ENCODE data around the gene PLEKHA6.

Gene PLEKHA6

DNA sequence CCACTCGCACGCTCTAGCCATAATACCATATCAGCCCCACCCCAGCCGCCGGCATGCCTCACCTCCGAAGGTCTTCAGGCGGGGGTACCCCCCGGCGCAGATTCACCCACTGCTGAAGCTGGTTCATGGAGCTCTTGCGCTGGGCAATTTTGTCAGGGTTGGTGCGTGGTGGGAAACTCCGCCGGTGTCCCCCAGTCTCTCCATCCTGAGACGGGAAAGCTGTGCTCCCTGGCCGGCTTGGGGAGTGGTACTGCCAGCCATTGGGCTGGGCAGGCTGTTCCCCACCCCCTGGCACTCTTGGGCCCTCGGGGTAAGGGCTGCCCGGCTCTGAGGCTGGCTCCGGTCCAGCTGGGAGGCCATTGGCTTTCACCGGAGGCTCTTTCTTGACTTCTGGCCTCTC, 100.5 kb downstream of the PLEKHA6 start:
- TF ChIP-seq, protein P1, sequence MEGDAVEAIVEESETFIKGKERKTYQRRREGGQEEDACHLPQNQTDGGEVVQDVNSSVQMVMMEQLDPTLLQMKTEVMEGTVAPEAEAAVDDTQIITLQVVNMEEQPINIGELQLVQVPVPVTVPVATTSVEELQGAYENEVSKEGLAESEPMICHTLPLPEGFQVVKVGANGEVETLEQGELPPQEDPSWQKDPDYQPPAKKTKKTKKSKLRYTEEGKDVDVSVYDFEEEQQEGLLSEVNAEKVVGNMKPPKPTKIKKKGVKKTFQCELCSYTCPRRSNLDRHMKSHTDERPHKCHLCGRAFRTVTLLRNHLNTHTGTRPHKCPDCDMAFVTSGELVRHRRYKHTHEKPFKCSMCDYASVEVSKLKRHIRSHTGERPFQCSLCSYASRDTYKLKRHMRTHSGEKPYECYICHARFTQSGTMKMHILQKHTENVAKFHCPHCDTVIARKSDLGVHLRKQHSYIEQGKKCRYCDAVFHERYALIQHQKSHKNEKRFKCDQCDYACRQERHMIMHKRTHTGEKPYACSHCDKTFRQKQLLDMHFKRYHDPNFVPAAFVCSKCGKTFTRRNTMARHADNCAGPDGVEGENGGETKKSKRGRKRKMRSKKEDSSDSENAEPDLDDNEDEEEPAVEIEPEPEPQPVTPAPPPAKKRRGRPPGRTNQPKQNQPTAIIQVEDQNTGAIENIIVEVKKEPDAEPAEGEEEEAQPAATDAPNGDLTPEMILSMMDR (conservative IDR thresholded peaks at IDR 0.05) = no peak
- TF ChIP-seq ZFX (IDR thresholded peaks at IDR 0.05) = no peak
- H3K27ac ChIP-seq = no peak overlapping the region

DNA sequence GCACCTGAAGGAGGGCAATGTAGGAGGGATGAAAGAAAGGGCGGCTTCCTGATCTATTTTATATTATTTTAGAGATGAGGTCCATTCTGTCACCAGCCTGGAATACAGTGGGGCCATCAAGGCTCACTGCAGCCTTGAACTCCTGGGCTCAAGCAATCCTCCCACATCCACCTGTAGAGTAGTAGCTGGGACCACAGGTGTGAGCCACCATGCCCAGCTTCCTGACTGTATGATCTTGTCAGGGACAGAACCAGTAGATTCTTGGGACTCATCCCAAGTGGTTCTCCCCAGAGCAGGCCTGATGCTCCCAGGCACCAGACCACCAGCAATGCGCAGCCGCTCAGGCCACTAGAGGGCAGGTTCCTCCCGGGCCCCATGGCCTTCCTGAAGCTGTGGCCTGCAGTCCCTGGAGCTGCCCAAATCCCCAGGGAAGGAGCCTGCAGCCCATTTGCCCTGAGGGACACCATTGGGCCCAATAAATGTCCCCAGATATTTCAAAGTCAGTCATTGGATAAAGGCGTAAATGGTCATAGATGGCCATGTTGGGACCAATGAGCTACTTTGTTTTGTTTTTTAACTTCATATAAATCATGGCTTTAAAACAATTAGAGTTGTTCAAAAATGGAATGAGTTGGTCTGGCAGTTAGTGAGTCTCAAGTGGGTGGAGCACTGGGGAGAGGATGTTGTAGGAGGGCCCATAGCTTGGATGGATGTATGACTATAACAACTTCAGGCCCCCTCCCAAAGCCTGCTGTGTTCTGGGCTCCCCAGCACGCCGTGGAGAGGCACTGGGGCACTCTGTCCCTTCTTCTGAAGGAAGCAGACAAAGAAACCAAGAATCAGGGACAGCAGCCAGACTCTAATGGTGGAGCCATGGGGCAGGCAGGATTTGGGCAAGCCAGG, 101.3 kb downstream of the PLEKHA6 start:
- no peak for TF ChIP-seq ZFX (IDR thresholded peaks at IDR 0.05)
- TF ChIP-seq, protein P1 (conservative IDR thresholded peaks at IDR 0.05) = peak; percentile 83
- H3K27ac ChIP-seq = no peak overlapping the region

DNA sequence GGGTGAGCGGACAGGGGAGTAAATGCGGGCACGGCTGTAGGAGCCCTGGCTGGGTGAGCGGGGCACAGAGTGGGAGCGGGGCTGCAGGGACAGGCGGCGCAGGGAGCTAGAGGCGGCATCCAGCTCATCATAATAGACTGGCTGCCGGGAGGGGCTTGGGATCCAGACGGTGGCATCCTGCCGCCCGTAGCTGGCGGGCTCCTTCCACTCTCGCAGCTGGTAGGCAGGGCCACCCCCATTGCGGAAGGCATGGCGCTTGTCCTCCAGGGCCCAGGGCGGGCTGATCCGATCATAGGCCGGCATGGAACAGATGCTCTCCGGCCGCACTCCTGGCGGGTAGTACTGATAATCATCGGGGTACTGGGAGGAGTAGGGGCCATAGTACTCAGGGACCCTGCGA, 102.3 kb downstream of the PLEKHA6 start:
- no peak overlapping the region for H3K27ac ChIP-seq
- no peak for TF ChIP-seq ZFX (IDR thresholded peaks at IDR 0.05)
- TF ChIP-seq, protein P1 (conservative IDR thresholded peaks at IDR 0.05) = no peak

DNA sequence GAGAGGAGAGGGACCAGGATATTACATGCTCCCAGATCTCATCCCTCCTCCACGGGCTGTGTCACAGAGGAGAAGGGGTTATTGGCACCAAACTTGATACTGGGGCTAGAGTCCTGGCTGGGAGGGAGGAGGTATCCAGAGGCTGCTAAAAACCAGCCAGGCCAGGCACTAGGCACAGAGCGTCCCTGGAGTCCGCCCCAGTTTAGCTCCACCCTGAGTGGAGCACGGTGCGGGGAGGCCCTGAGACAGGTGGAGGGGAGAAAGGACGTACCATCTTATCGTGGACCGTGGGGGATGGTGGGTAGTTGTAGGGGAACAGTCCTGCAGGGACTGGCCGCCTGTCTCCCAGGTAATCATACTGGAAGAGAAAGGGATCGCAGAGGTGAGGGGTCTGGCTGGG, 103.2 kb downstream of the PLEKHA6 start:
- H3K27ac ChIP-seq = peak overlapping the region; percentile 61
- no peak for TF ChIP-seq ZFX (IDR thresholded peaks at IDR 0.05)
- TF ChIP-seq, protein P1 (conservative IDR thresholded peaks at IDR 0.05) = no peak

DNA sequence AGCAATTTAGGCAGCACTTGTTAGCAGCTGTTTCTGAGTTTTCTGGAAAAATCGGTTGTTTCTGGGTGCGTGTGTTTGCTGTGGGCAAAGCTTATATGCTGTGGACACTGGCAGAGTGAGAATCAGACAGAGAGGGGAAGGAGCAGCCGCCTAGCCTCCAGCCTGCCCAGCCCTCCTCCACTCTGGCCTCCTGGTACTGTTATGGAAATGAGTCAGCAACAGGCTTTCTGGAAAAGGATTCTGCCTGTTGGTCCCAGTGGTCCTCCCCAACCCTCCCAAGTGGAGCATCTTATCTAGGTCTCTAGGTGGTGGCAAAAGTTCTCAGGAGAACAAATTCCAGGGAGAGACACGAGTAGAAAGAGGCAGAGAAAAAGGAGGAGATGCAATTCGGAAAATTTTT, 103.8 kb downstream of the PLEKHA6 start:
- H3K27ac ChIP-seq = peak overlapping the region; percentile 61
- TF ChIP-seq ZFX (IDR thresholded peaks at IDR 0.05) = no peak
- TF ChIP-seq, protein P1 (conservative IDR thresholded peaks at IDR 0.05) = no peak

DNA sequence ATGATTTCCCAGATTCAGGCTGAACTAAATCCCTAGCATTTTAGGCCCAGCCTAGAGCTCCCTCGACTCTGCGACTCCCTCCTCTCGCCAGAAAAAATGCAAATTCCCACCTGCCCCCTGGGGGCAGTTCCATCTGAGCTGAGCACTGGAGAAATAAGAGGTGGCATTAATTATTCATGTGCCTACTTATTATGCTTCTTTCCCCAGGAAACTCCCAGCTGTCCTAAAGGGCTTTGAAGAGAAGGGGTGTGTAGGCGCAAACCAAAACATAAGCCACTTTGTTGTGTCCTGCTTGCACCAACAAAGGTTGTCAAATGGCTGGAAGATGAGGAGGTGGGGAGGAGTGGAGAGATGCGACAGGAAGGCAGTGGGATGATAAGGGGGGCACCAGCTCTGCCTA, 104.5 kb downstream of the PLEKHA6 start:
- H3K27ac ChIP-seq = peak overlapping the region; percentile 61
- no peak for TF ChIP-seq ZFX (IDR thresholded peaks at IDR 0.05)
- TF ChIP-seq, protein P1 (conservative IDR thresholded peaks at IDR 0.05) = no peak

DNA sequence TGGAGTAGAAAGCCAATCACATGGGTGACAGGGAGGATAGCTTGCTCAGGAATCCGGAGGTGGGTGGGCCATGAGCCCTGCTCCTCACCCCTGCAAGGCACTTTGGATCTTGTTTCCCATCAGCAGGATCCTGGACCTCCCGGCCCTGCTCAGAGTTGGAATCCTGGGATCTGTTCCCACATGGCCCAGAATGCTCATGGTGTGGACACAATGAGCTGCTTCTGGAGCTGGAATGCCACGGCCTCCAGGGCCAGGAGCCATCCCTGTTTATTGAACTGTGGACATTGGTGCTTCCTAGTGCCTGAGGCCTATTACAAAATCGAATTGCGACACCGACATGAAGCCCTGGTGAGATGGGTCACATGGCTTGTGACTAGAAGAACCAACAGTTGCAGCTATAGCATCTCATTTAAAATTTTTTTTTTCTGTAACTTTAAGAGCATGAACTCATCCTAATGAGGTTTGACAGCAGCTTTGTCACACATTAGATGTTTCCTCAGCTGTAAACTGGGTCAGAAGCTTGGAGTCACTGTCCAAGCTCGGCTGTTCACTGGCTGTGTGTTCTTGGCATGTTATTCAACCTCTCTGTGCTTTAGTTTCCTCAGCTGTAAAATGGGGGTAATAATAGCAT, 105.6 kb downstream of the PLEKHA6 start:
- no peak overlapping the region for H3K27ac ChIP-seq

More for the DNA sequence above, 105.6 kb downstream of the PLEKHA6 start:
- TF ChIP-seq ZFX (IDR thresholded peaks at IDR 0.05) = no peak
- TF ChIP-seq, protein P1 (conservative IDR thresholded peaks at IDR 0.05) = no peak
